HL-60 (cell line): Measurements from ENCODE around the gene C17orf50.

ENCODE experiments used
- POLR2AphosphoS5 ChIP-seq: IDR thresholded peaks from 2 replicates; pipeline ENCODE4 v1.6.1; 2012; ENCODE audit warnings: low read depth
- TF ChIP-seq, protein P1 (sequence below): IDR thresholded peaks from one replicate; pipeline ENCODE4 v1.5.1; 2011; ENCODE audit warnings: low read length, control low read depth, inconsistent platforms; ENCODE audit not compliant: insufficient read depth
- TF ChIP-seq, protein P2 (sequence below): IDR thresholded peaks from 2 replicates; pipeline ENCODE4 v1.6.1; 2012; ENCODE audit warnings: low read depth; ENCODE audit not compliant: insufficient replicate concordance

DNA sequence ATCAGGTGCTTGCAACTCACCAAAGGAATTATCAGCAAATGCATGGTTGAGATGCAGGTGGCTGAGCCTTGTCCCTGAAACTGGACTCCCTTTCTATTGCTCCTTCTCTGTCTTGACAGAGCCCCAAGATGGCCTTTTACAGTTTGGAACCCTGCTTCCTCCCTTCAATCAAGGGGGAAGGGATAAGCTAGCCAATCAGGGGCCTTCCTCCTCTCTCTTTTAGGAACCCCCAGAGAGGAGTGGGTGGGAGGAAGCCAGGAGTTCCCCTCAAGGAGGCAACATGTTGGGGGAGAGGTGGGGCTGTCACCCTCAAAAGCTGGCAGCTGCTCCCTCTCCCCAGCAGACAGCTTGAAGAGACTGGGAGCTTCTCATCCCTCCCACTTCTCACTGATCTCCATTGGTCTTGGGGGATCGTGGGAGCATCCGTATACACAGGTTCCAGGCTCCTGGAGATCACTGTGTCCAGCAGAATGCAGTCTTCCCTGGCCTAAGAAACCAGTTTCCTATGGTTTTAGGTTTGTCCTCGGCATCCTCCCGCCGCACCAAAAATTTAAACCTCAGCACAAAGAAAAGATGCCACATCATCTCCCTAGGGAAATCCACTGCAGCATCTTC, 22.1 kb upstream of the C17orf50 start:
- TF ChIP-seq, protein P1, sequence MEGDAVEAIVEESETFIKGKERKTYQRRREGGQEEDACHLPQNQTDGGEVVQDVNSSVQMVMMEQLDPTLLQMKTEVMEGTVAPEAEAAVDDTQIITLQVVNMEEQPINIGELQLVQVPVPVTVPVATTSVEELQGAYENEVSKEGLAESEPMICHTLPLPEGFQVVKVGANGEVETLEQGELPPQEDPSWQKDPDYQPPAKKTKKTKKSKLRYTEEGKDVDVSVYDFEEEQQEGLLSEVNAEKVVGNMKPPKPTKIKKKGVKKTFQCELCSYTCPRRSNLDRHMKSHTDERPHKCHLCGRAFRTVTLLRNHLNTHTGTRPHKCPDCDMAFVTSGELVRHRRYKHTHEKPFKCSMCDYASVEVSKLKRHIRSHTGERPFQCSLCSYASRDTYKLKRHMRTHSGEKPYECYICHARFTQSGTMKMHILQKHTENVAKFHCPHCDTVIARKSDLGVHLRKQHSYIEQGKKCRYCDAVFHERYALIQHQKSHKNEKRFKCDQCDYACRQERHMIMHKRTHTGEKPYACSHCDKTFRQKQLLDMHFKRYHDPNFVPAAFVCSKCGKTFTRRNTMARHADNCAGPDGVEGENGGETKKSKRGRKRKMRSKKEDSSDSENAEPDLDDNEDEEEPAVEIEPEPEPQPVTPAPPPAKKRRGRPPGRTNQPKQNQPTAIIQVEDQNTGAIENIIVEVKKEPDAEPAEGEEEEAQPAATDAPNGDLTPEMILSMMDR: no peak
- TF ChIP-seq, protein P2, sequence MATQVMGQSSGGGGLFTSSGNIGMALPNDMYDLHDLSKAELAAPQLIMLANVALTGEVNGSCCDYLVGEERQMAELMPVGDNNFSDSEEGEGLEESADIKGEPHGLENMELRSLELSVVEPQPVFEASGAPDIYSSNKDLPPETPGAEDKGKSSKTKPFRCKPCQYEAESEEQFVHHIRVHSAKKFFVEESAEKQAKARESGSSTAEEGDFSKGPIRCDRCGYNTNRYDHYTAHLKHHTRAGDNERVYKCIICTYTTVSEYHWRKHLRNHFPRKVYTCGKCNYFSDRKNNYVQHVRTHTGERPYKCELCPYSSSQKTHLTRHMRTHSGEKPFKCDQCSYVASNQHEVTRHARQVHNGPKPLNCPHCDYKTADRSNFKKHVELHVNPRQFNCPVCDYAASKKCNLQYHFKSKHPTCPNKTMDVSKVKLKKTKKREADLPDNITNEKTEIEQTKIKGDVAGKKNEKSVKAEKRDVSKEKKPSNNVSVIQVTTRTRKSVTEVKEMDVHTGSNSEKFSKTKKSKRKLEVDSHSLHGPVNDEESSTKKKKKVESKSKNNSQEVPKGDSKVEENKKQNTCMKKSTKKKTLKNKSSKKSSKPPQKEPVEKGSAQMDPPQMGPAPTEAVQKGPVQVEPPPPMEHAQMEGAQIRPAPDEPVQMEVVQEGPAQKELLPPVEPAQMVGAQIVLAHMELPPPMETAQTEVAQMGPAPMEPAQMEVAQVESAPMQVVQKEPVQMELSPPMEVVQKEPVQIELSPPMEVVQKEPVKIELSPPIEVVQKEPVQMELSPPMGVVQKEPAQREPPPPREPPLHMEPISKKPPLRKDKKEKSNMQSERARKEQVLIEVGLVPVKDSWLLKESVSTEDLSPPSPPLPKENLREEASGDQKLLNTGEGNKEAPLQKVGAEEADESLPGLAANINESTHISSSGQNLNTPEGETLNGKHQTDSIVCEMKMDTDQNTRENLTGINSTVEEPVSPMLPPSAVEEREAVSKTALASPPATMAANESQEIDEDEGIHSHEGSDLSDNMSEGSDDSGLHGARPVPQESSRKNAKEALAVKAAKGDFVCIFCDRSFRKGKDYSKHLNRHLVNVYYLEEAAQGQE: no peak
- no peak for TF ChIP-seq POLR2AphosphoS5
